T-helper 22 cell (primary cell): ENCODE results near the gene TMEM178B.
"Not testable (repeated sequence)": the region's sequence is repeated elsewhere in the genome, so short reads cannot be mapped to it uniquely, and the experiment has no call there.

ENCODE experiments used
- DNase-seq: peaks from one replicate; pipeline ENCODE4 v3.0.0-alpha.2; 2020; ENCODE audit warnings: low read depth

TMEM178B gene

DNA sequence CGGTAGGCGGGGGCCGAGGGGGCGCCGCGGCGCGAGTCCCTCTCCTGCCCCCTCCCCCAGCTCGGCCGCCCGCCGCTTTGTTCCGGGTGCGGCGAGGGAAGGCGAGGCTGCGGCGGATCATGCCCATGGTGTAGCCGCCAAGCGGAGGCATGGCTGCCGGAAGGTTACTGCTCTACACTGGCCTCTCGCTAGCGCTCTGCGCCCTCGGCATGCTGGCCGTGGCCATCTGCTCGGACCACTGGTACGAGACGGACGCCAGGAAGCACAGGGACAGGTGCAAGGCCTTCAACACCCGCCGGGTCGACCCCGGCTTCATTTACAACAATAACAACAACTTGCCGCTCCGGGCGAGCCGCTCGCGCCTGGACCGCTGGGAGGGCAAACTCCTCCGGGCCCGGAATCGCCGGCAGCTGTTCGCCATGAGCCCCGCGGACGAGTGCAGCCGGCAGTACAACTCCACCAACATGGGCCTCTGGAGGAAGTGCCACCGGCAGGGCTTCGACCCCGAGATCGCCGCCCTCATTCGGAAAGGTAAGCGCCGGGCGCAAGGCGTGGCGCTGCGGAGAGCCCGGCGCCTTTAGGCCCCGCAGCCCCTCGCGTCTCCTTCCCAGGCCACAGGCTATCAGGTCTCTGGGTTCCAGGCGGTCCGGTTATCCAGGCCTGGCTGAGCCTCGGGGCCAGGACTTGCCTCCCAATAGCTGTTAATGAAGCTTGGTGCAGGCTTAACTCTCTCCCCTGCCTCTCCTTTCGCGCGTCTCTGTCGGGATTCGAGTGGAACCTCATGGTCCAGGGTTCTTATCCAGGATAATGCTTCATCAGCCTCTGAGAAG is 513 bp downstream of the TMEM178B start:
- DNase-seq = no peak

- no peak for DNase-seq
Measured at GRCh38 chr7:141074997-141075396, 1.1 kb downstream of the TMEM178B start.

DNA sequence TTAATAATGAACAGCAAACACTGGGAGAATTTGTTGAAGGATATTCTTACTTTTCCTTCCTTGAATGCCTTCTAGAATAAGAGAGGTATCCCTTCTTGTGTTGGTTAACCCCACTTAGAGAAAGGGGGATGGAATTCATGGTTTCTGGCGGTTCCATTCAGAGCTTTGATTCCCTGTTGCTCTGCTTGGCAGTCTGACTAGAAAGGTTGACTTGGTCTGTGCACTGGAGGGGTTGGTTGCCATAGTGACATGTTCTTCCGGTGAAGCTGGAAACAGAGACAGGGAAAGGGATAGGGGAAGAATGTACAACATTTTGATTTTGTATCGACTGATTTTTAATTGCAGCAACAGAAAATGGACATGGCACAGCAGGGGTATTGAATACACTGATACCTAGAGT is 2.5 kb downstream of the TMEM178B start:
- no peak for DNase-seq

DNA sequence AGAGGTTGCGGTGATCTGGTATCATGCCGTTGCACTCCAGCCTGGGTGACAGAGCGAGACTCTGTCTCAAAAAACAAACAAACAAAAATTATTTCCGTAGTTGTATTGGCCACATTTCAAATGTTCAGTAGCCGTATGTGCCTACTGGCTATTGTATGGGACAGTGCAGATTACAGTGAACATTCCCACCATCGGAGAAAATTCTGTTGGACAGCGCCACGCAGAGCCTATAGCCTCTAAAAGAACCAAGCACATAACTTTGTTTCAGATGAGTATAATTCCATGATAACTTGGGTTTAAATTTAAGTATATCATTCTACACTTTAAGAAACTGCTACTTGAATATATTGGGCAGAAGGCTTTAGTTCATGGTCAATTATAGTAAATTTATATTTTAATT is 5.4 kb downstream of the TMEM178B start:
- DNase-seq = no peak

GRCh38 chr7:141089490-141089889 is 15.6 kb downstream of the TMEM178B start:
- DNase-seq = not testable (repeated sequence)

- DNase-seq = no peak
Measured at GRCh38 chr7:141094336-141095070, 20.6 kb downstream of the TMEM178B start.

DNA sequence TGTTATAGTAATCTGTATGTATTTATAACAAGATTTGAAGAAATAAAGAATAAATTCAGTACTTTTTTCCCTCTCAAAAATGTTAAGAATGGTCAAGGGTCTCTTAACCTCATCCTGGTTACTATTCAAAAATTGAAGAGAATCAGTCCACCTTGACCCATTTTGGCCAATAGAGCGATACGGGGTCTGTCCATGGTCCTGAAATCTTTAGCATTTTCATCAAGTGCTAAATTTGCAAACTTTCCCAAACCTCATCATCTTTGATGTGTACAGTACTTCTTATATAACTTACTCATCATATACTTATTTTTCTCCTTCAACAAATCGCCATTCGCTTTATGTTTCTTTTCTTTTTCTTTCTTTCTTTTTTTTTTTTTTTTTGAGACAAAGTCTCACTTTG is 23.6 kb downstream of the TMEM178B start:
- DNase-seq = no peak

- no peak for DNase-seq
Measured at GRCh38 chr7:141102436-141102835, 28.6 kb downstream of the TMEM178B start.

DNA sequence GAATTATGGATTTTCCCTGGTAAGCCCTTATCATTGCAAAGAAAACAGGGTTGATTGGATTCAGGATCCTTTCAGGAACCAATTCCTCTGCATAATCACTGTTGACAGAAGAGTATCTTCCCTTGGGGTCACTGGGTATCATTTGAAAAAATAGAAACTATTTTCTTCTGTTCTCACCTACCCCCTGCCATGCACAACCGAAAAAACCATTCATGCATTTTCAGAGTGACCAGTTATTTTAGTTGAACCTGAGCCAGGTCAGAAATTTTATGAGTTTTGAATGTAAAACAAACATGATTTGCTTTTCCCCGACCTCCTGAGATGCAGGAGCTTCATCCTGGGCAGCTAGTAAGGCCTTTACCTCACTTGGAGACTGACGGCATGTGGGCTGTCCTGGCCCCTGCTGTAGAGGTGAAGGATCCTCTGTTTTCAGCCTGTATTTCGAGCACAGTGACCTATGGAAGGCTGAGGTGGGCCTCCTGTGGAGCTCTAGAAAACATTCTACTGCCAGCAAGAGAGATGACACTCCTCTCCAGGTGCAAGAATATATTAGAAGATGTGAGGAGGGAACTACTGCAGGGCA is 30.1 kb downstream of the TMEM178B start:
- no peak for DNase-seq

- no peak for DNase-seq
Measured at GRCh38 chr7:141113131-141113530, 39.3 kb downstream of the TMEM178B start.

- DNase-seq = no peak
Measured at GRCh38 chr7:141114029-141114664, 40.3 kb downstream of the TMEM178B start.

GRCh38 chr7:141115965-141116364 is 42.1 kb downstream of the TMEM178B start:
- DNase-seq = no peak

DNA sequence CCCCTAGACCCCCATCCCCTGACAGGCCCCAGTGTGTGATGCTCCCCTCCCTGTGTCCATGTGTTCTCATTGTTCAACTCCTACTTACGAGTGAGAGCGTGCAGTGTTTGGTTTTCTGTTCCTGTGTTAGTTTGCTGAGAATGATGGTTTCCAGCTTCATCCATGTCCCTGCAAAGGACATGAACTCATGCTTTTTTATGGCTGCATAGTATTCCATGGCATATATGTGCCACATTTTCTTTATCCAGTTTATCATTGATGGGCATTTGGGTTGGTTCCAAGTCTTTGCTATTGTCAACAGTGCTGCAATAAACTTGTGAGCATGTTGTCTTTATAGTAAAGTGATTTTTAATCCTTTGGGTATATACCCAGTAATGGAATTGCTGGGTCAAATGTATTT is 42.8 kb downstream of the TMEM178B start:
- DNase-seq = not testable (repeated sequence)

GRCh38 chr7:141118767-141119166 is 44.9 kb downstream of the TMEM178B start:
- DNase-seq = no peak

DNA sequence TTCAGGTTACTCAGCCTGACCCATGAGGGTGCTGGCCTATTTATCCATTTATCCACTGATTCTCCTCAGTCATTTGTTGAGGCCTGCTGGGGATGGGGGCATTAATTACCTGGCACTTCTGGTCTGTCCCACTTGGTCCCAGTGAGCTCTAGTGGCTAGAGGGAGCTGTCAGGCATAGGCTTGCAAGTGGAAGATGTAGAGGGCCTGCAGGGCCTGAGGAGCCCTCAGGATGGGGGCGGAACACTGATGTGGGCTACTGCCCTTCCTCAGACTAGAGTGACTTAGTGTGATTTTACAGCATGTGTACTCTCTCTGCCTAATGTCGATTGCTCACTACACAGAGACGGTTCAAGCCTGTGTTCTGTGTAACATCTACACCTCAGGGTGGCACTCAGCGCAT is 45.3 kb downstream of the TMEM178B start:
- no peak for DNase-seq

DNA sequence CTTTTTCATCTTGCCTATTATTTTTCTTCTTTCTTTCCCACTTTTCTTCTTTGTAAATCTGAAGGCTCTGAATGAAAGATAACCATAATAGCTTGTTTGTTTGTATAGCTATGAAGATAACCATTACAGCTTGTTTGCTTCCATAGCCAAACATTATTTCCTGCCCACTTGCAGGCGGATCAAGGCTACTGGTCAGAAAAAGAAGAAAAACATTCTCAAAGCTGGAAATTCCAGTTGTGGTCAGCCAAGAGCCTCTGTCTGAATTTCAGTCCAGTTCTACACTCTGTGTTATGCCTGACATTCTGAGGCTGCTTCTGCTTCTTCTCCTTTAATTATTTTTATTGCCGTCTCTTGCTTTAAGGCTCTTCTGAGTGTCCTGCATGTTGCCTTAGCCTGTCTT is 48.9 kb downstream of the TMEM178B start:
- no peak for DNase-seq

DNA sequence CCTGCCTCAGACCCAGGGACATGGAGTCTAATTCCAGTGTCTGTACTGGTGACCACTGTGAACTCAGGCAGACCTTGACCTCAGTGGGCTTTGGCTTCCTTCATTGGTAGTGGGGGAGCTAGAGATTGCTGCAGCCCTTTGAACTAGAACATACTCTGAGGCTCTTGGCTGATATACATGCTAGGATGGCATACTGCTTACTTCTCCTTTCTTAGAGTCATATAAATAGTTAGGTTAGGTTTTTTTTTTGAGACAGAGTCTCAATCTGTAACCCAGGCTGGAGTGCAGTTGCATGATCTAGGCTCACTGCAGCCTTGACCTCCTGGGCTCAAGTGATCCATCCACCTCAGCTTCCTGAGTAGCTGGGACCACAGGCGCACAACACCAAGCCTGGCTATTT is 49.7 kb downstream of the TMEM178B start:
- DNase-seq = no peak

GRCh38 chr7:141126107-141126506 is 52.2 kb downstream of the TMEM178B start:
- DNase-seq = no peak

DNA sequence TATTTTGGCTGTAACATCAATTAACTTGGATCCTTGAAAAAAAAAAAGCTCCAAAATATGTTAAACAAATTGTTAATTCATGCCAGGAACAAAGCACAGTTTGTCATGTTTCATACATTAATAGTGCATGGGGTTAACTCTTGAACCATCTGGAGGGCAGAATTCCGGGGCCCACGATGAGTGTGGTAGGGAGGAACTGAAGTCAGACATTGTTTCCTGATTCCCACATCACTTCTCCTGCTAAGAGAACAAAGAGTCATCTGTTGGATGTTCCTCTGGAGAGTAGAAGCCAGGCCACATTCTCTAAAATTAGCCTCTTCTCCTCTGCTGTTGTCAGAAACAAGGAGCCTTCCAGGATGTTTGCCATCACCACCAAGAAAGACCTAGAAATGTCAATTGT is 54.6 kb downstream of the TMEM178B start:
- DNase-seq = no peak

DNA sequence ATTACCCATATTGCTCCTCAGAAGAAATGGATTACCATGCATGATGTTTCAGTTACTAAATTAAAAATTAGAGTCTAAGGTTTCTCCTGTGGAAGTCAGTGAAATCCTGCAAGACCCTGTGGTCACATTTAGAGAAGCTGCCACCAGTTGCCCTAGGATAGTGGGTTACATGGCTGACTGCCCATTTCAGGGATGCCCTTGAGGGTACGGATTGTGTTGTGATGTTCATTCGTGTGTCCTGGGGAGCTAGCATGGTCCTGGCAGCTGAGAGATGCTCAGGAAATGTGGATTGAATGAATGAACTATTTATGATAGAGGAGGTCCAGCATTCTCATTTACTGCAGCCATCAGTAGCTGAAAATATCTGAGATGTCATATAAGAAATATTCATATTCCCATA is 55.1 kb downstream of the TMEM178B start:
- no peak for DNase-seq

- DNase-seq = no peak
Measured at GRCh38 chr7:141132671-141133070, 58.8 kb downstream of the TMEM178B start.

DNA sequence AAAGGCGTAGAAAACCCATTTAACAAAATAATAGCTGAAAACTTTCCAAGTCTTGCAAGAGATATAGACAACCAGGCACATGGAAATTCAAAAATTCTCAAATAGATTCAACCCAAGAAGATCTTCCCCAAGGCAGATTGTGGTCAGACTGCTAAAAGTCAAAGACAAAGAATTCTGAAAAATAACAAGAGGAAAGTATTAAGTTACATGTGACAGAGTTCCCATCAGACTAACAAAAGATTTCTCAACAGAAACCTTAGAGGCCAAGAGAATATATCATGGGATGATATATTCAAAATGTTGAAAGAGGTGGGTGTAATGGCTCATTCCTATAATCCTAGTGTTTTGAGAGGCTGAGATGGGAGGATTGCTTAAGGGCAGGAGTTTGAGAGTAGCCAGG is 59.8 kb downstream of the TMEM178B start:
- DNase-seq = no peak

- no peak for DNase-seq
Measured at GRCh38 chr7:141142058-141142457, 68.2 kb downstream of the TMEM178B start.
